NCI-H510A treated with DMSO at 0.1 percent for 48 hours (cell line): ENCODE data around the gene ILKAP.
A peak's percentile ranks its signal among the peaks of the same experiment; 100 is the strongest.

Source experiments
- DNase-seq: peaks from one replicate; lab custom pipeline; 2025; lab: John Stamatoyannopoulos, UW

The ILKAP gene

GRCh38 chr2:238203094-238203972 is at the start of gene ILKAP:
TSS of gene ILKAP (minus strand) at chr2:238203695. CDS start at chr2:238203553, 142 bp downstream.
- peak; percentile 77 for DNase-seq

- no peak for DNase-seq
Observed at GRCh38 chr2:238252766-238253630, 49.5 kb upstream of the ILKAP start.

- no peak for DNase-seq
Observed at GRCh38 chr2:238251986-238252385, 48.5 kb upstream of the ILKAP start.

- no peak for DNase-seq
Observed at GRCh38 chr2:238251331-238251730, 47.8 kb upstream of the ILKAP start.

GRCh38 chr2:238250896-238251295 is 47.4 kb upstream of the ILKAP start:
- DNase-seq, result no peak

GRCh38 chr2:238247841-238248453 is 44.5 kb upstream of the ILKAP start:
- no peak for DNase-seq

- DNase-seq, result no peak
Observed at GRCh38 chr2:238247002-238247822, 43.7 kb upstream of the ILKAP start.

- DNase-seq, result no peak
Observed at GRCh38 chr2:238244151-238244550, 40.7 kb upstream of the ILKAP start.

- peak; percentile 49 for DNase-seq
Observed at GRCh38 chr2:238243496-238244076, 40.1 kb upstream of the ILKAP start.

GRCh38 chr2:238242731-238243495 is 39.4 kb upstream of the ILKAP start:
- DNase-seq, result peak; percentile 52

- no peak for DNase-seq
Observed at GRCh38 chr2:238241970-238242369, 38.5 kb upstream of the ILKAP start.

GRCh38 chr2:238240757-238241711 is 37.5 kb upstream of the ILKAP start:
- peak; percentile 89 for DNase-seq

- DNase-seq, result peak; percentile 95
Observed at GRCh38 chr2:238239863-238240756, 36.6 kb upstream of the ILKAP start, which contains the start of gene HES6. TSS of gene HES6 (minus strand) at chr2:238240038. CDS start at chr2:238239905, 133 bp downstream.

GRCh38 chr2:238239543-238239862 is 36.0 kb upstream of the ILKAP start:
- DNase-seq, result no peak

GRCh38 chr2:238238766-238239542 is 35.5 kb upstream of the ILKAP start:
- DNase-seq, result no peak

- no peak for DNase-seq
Observed at GRCh38 chr2:238238311-238238765, 34.8 kb upstream of the ILKAP start.

GRCh38 chr2:238237431-238238135 is 34.1 kb upstream of the ILKAP start:
- no peak for DNase-seq
